ENCODE results near the gene SEMG1. TPM values are rescaled to one million over a fixed set of nuclear protein-coding genes. Genes with fewer than 3 reads are reported as not detected.

SEMG1 gene
- total RNA-seq, 1 donor from 2014 or later = not detected

- Mint-ChIP-seq H3K36me3 (ENCODE audit: low read depth) (no peaks in the 10 kb centered on the region), H3K27me3 (peaks cover 36% of the 10 kb centered on the region), H3K4me3 (no peak overlapping the region), H3K9me3 (no peaks in the 10 kb centered on the region), H3K27ac (no peak overlapping the region), H3K4me1 (no peaks in the 10 kb centered on the region)
- no peak for TF ChIP-seq CTCF (IDR thresholded peaks at IDR 0.05)
- ChIA-PET POLR2A (no interaction called here), CTCF (no interaction called here)
- ATAC-seq (ENCODE audit: low read depth) (no peak), DNase-seq (no peak)
- intact Hi-C loops (cut with micrococcal nuclease) = no loop called here
Measured at GRCh38 chr20:45258259-45258658, 51.4 kb downstream of the SEMG1 start.

GRCh38 chr20:45258664-45259063 lies 51.8 kb downstream of the SEMG1 start:
- intact Hi-C loops (cut with micrococcal nuclease) = no loop called here
- ATAC-seq (ENCODE audit: low read depth) (no peak), DNase-seq (no peak)
- CTCF ChIA-PET = no interaction called here
- no peaks in the 10 kb centered on the region for H3K4me1 Mint-ChIP-seq
- POLR2A ChIA-PET = no interaction called here
- H3K27ac Mint-ChIP-seq = no peak overlapping the region
- H3K9me3 Mint-ChIP-seq = no peaks in the 10 kb centered on the region
- no peak for TF ChIP-seq CTCF (IDR thresholded peaks at IDR 0.05)
- no peaks in the 10 kb centered on the region for H3K36me3 Mint-ChIP-seq (ENCODE audit: low read depth)
- H3K27me3 Mint-ChIP-seq = peaks cover 32% of the 10 kb centered on the region
- no peak overlapping the region for H3K4me3 Mint-ChIP-seq

Other genes starting within 250 kb of the SEMG1 start
- 18.2 and 22.7 TPM in 2 replicates for gene TOMM34, start 246.6 kb upstream of the SEMG1 start, total RNA-seq
- gene STK4, start 240.5 kb upstream of the SEMG1 start, total RNA-seq = 219 and 245 TPM in 2 replicates
- gene KCNS1, start 105.9 kb upstream of the SEMG1 start, total RNA-seq = not detected in 2 replicates
- not detected in 2 replicates for gene WFDC5, start 91.9 kb upstream of the SEMG1 start, total RNA-seq
- gene WFDC12, start 82.6 kb upstream of the SEMG1 start, total RNA-seq = not detected in 2 replicates
- gene PI3, start 32.1 kb upstream of the SEMG1 start, total RNA-seq = not detected in 2 replicates
- not detected in 2 replicates for gene SEMG2, start 14.3 kb downstream of the SEMG1 start, total RNA-seq
- not detected in 2 replicates for gene SLPI, start 47.5 kb downstream of the SEMG1 start, total RNA-seq
- gene RBPJL, start 99.8 kb downstream of the SEMG1 start, total RNA-seq = not detected in 2 replicates
- not detected in 2 replicates for gene MATN4, start 101.3 kb downstream of the SEMG1 start, total RNA-seq
- gene SDC4, start 141.4 kb downstream of the SEMG1 start, total RNA-seq = not detected in 2 replicates
- 31.7 and 35.2 TPM in 2 replicates for gene SYS1, start 156.1 kb downstream of the SEMG1 start, total RNA-seq
- not detected in 2 replicates for gene TP53TG5, start 171.3 kb downstream of the SEMG1 start, total RNA-seq
- gene DBNDD2, start 201.3 kb downstream of the SEMG1 start, total RNA-seq = 2.6 and 2.7 TPM in 2 replicates
- gene PIGT, start 209.1 kb downstream of the SEMG1 start, total RNA-seq = 65.8 and 74.5 TPM in 2 replicates

Measured in activated B cell treated with CpG ODN at 0.5 μM for 24 hours (primary cell).